ENCODE results near the gene TFR2.

GRCh38 chr7:100607111-100607510, 34.2 kb downstream of the TFR2 start:
- TF ChIP-seq CTCF (IDR thresholded peaks at IDR 0.05) (no peak), EP300 (IDR thresholded peaks at IDR 0.05) (no peak), POLR2A (IDR thresholded peaks at IDR 0.05) (no peak)
